ENCODE results near the gene ORM2.

The ORM2 gene

DNA sequence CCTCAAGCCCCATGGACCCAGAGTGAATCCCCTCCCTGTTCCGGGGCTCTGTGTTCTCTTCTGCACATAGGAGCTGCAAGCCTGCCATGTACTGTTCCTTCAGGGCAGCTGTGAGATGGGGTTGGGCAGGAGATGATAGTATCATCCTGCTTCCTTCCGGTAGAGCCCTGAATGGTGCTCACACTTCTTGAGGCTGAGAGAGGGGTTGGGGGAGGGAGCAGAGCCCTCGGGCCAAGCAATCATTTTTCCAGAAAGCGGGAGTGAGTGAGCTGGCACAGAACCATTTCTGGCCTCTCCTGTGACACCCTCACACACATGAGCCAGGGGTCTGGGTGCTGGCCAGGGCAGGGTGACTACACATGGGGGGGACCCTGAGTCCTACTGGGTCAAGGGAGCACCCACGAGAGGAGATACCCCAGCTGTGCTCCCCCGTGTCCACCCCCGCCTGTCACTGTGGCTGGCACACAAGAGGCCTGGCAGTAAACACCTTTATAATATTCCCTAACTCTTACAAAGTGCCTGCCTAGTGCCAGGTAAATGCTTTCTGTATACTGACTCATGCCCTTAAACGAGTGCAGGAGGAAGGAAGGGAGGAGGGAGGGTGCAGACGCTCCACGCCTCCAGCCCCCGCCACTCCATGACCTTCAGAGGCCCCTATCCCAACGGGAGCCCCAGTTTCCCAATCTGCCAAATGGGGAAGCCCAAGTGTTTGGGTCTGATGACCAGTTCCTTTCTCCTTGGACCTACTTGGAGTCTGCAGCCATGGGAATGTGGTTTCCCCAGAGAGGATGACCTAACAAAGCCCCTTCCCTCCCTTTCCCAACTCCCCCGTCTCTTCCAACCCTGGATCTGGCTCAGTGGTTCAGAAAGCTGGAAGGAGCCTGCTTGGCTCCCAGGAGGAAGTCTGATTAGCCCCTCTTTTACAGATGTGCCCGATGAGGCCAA is 42.6 kb downstream of the ORM2 start:
- DNase-seq, result peak; percentile 57
- peak; percentile 49 for ATAC-seq

DNA sequence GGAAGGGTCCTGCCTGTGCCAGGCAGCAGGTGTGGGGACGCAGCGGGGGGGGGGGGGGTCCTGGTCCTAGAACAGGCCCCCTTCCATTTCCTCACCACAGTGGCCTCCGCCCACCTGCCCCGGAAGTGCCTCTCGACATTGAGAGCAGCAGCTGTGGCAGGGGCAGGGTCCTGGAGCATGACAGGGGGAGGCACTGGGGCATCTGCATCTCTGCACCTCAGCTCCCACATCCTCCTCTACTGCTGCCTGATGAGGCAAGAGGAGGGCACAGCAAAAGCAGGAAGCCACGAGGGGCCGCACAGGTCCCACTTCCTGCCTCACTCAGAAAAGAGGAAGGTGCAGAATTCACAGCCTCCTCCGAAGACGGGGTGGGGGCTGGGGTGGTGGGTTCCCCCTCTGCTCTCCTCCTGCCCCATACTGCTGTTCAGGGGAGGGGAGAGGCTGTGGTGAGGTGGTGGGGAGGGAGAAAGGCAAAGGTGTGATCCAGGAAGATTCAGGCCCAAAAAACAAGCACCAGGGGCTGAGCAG is 43.3 kb downstream of the ORM2 start:
- ATAC-seq, result peak; percentile 91
- peak; percentile 86 for DNase-seq

DNA sequence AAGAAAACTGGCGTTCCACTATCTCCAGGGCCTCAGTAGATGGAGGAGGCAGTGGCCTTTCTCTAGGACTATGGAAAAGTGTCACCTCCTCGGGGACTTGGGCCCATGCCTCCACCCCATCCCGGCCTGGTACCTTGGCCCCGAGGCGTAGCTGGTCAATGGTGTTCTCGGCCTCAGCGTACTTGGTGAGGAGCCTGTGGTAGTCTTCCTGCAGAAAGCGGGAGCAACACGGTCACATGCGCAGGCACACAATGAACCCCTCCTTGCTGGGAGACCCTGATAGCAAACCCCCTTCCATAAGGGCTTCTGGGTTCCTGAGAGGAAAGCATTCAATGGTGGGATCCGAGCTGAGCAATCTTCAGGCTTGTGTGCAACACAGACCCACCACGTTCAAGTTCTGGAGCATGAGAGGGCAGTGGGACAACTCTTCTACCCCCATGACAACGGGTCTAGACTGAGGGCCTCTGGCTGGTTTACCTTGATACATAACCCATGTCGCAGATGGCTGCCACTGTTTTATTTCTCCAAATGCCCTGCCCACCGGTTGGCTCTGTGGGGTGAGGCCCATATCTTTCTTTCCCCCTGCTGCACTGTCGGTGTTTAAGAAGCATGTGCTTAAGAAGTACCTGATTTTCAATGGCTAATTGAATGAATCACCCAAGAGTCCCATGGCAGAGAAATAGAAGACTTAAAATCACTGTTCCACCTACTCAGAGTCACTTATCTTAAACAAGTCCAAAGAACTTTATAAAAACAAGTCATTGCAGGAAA is 44.5 kb downstream of the ORM2 start:
- no peak for ATAC-seq
- DNase-seq, result no peak

DNA sequence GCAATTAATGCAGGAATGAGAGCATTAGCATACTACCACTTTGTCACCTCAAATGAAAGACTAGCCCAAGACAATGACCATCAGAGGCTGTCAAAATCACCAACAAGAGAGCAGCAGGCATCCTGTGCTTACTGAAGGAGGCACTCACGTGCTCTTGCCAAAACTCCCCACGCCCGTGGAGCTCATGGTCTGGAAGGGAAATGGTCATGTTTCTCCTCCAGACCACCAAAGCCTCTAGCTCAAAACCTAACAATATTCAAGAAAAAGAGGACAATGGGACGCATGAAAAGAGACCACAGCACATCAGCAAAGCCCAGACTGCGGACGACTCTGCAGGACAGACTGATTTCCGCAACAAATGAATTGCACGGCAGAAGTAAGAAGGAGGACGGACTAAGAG is 45.3 kb downstream of the ORM2 start:
- no peak for ATAC-seq

DNA sequence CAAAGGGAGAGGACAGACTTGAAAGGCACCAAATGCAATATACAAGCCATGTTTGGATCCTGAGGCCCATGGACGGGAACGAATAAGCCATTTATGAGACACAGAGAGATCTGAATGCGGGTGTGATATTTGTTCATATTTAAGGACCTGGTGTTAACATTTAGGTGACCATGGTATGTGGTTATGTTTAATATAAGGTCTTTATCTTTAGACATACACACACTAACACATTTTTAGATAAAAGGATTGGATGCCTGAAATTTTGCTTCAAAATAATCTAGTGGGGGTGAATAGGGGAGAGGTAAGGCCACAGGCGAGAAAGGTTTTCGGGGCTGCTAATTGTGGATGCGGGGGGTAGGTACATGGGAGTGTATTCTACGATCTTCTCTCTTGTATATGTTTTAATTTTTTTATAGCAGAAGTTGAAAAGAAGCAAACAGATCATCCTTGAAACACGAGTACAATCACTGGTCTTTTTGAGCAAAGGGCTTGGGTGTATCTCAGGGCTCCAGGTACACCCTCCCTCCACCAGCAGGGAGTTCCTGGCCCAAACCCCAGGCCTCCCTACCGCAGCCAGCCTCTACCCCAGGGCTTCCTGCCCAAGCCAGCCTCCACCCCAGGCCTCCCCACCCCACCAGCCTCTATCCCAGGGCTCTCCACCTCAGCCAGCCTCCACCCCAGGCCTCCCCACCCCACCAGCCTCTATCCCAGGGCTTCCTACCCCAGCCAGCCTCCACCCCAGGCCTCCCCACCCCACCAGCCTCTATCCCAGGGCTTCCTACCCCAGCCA is 45.9 kb downstream of the ORM2 start:
- ATAC-seq, result no peak
- DNase-seq, result no peak

More for the DNA sequence above, 45.3 kb downstream of the ORM2 start:
- DNase-seq, result no peak

DNA sequence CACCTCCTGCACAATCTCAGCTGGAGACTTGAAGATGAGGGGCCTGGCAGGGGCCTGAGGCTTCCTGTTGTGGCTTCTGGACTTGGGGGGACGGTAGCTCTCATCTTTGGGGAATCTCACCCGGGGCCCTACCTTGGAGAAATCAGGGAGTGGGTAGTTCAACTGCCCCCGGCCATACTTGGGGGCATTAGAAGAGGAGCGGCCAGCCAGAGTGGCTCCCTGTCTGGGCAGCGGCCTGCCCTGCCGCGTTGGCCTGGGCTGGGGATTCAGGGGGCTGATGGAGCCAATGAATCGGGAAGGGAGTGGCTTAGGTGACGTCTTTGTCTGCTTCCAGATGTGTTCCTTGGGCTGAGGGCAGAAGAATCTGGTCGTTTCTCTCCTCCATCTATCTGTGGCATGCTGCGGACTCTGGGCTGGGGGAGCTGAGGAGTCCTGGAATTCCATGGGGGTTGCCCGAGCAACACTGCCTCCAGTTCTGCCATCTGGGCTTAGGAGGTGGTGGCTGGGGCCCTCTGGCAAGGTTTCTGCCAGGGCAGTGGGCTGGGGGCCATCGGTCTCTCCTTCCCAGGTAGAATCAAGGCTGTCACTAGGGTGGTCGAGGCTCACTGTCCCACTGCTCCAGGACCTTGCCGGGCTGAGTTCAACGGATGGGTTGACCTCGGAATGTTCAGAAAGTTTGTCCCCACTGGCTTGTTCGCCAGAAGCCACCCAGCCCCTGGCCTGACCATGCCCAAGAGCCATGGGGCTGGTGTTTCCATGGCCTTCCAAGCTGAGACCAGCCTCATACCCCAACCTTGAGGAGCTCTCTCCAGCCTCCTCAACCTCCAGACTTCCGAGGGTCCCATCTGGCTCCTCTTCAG is 47.1 kb downstream of the ORM2 start:
- DNase-seq (no peak), ATAC-seq (no peak)

DNA sequence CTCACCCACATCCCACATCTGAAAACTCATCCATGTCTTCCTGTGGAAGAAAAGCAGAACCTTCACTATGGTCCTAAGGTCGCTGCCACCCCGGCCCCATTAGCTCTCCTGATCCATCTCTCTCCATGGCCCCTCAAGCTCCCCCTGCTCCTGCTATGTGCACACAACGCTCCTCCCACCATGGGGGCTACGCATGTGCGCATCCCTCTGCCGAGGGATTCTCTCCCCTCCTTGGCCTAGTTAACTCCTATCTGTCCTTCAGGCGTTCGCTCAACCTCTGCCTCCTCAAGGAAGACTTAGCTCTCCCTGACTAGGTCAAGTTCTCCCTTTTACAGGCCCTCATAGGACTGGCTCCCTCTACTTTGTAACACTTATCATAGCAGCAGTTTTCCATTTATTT is 48.3 kb downstream of the ORM2 start:
- no peak for ATAC-seq
- DNase-seq, result no peak

DNA sequence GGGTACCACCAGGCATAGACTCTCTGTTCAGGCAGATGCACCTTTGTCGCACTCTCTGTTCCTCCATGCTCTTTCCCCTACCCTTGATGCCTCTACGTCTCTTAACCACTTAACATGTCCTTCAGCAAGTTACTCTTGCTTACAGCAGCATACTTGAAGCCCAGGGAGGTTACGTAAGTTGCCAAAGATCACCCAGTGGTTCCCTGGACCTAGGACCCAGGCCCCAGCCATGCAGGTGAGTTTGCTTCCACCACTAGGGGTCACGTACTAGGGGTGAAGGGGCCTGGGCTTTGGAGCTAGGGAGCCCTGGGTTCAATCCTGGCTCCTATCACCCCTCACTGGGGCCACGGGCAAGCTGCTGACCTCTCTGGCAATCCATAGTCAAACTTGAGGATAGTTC is 49.2 kb downstream of the ORM2 start:
- DNase-seq (no peak), ATAC-seq (no peak)

All from stimulated activated naive CD8-positive, alpha-beta T cell treated with anti-CD3 and anti-CD28 coated beads, Interleukin-15, Interleukin-2, amounts not matched to agents 100 U/mL and 50 U/mL, for 24 hours (primary cell).